ENCODE data around the gene IQSEC1.

The IQSEC1 gene

GRCh38 chr3:12893247-12893646, 180.0 kb downstream of the IQSEC1 start:
- H3K4me3 ChIP-seq (ENCODE audit: insufficient read depth in 1 of 2, low read depth in 1 of 2, low read length in 2 of 2): no peak overlapping the region
- 100% methylated on average over 1 of the region's 2 CpGs for WGBS
- H2BK15ac ChIP-seq (ENCODE audit: low read depth, poor library complexity, severe bottlenecking): no peak overlapping the region
- no peak overlapping the region for H3K4me2 ChIP-seq (ENCODE audit: low read length, poor library complexity, severe bottlenecking)
- no peak overlapping the region for H2BK12ac ChIP-seq (ENCODE audit: low read length in 2 of 2)
- peaks cover 19 to 44% of the 10 kb centered on the region in 2 experiments for H3K27me3 ChIP-seq (ENCODE audit: control insufficient read depth in 1 of 2, insufficient read depth in 1 of 2, low read length in 2 of 2)
- H3K14ac ChIP-seq (ENCODE audit: low read length in 2 of 2): no peak overlapping the region
- no peak overlapping the region for H2AK5ac ChIP-seq (ENCODE audit: low read length, severe bottlenecking)
- no peak overlapping the region for H3K27ac ChIP-seq (ENCODE audit: low read length, poor library complexity, severe bottlenecking)
- H2BK120ac ChIP-seq (ENCODE audit: low read depth, low read length): no peak overlapping the region
- no peak overlapping the region for H2BK5ac ChIP-seq (ENCODE audit: low read depth, low read length, poor library complexity, severe bottlenecking)
- H3K4ac ChIP-seq (ENCODE audit: low read depth in 1 of 2, low read length in 2 of 2): no peak overlapping the region
- H3K9ac ChIP-seq (ENCODE audit: low read length): no peak overlapping the region
- no peaks in the 10 kb centered on the region for H3K79me1 ChIP-seq (replicated peaks; ENCODE audit: low read length, poor library complexity, severe bottlenecking)
- no peak overlapping the region for H4K91ac ChIP-seq (ENCODE audit: low read length)
- no peak overlapping the region for H3K18ac ChIP-seq (ENCODE audit: low read depth in 1 of 2, low read length in 2 of 2)
- H3K23ac ChIP-seq (ENCODE audit: low read length in 2 of 2): no peak overlapping the region
- H3K36me3 ChIP-seq (ENCODE audit: control insufficient read depth in 1 of 2, insufficient read depth in 2 of 2, low read depth in 1 of 2, low read length in 2 of 2): peaks cover 2 to 7% of the 10 kb centered on the region in 2 experiments
- no peak overlapping the region for H2AFZ ChIP-seq (ENCODE audit: low read depth, low read length)
- H4K8ac ChIP-seq (ENCODE audit: low read length): no peak overlapping the region
- H3K9me3 ChIP-seq (ENCODE audit: control insufficient read depth, low read length): no peaks in the 10 kb centered on the region
- H3K4me1 ChIP-seq (ENCODE audit: control insufficient read depth, insufficient read depth, low read depth, low read length): peaks cover 27% of the 10 kb centered on the region
- no peak for DNase-seq

GRCh38 chr3:12892840-12893189, 180.4 kb downstream of the IQSEC1 start:
- Histone ChIP-seq H3K18ac (ENCODE audit: low read depth in 1 of 2, low read length in 2 of 2) (no peak overlapping the region), H2BK5ac (ENCODE audit: low read depth, low read length, poor library complexity, severe bottlenecking) (no peak overlapping the region), H3K14ac (ENCODE audit: low read length in 2 of 2) (no peak overlapping the region), H3K79me1 (replicated peaks; ENCODE audit: low read length, poor library complexity, severe bottlenecking) (no peaks in the 10 kb centered on the region), H3K9ac (ENCODE audit: low read length) (no peak overlapping the region), H3K9me3 (ENCODE audit: control insufficient read depth, low read length) (no peaks in the 10 kb centered on the region), H3K4me1 (ENCODE audit: control insufficient read depth, insufficient read depth, low read depth, low read length) (peaks cover 27% of the 10 kb centered on the region), H3K4ac (ENCODE audit: low read depth in 1 of 2, low read length in 2 of 2) (no peak overlapping the region), H4K8ac (ENCODE audit: low read length) (no peak overlapping the region), H3K23ac (ENCODE audit: low read length in 2 of 2) (no peak overlapping the region), H4K91ac (ENCODE audit: low read length) (no peak overlapping the region), H2BK15ac (ENCODE audit: low read depth, poor library complexity, severe bottlenecking) (no peak overlapping the region), H2BK120ac (ENCODE audit: low read depth, low read length) (no peak overlapping the region), H3K27ac (ENCODE audit: low read length, poor library complexity, severe bottlenecking) (no peak overlapping the region), H2AFZ (ENCODE audit: low read depth, low read length) (no peak overlapping the region), H3K4me3 (ENCODE audit: insufficient read depth in 1 of 2, low read depth in 1 of 2, low read length in 2 of 2) (no peak overlapping the region), H2AK5ac (ENCODE audit: low read length, severe bottlenecking) (no peak overlapping the region), H2BK12ac (ENCODE audit: low read length in 2 of 2) (no peak overlapping the region), H3K36me3 (ENCODE audit: control insufficient read depth in 1 of 2, insufficient read depth in 2 of 2, low read depth in 1 of 2, low read length in 2 of 2) (peaks cover 0 to 3% of the 10 kb centered on the region in 2 experiments), H3K4me2 (ENCODE audit: low read length, poor library complexity, severe bottlenecking) (no peak overlapping the region), H3K27me3 (ENCODE audit: control insufficient read depth in 1 of 2, insufficient read depth in 1 of 2, low read length in 2 of 2) (peaks cover 19 to 49% of the 10 kb centered on the region in 2 experiments)
- WGBS: 50% methylated on average over 2 of the region's 3 CpGs
- DNase-seq: no peak

- Histone ChIP-seq H3K4me2 (ENCODE audit: low read length, poor library complexity, severe bottlenecking) (peak overlapping the region; percentile 18), H4K8ac (ENCODE audit: low read length) (no peak overlapping the region), H2AFZ (ENCODE audit: low read depth, low read length) (no peak overlapping the region), H4K91ac (ENCODE audit: low read length) (no peak overlapping the region), H3K4me3 (ENCODE audit: insufficient read depth in 1 of 2, low read depth in 1 of 2, low read length in 2 of 2) (peak overlapping the region in 1 of 2 experiments; percentile 62), H3K23ac (ENCODE audit: low read length in 2 of 2) (no peak overlapping the region), H3K14ac (ENCODE audit: low read length in 2 of 2) (no peak overlapping the region), H3K4ac (ENCODE audit: low read depth in 1 of 2, low read length in 2 of 2) (no peak overlapping the region), H3K9ac (ENCODE audit: low read length) (peak overlapping the region; percentile 35), H3K27ac (ENCODE audit: low read length, poor library complexity, severe bottlenecking) (no peak overlapping the region), H3K79me1 (replicated peaks; ENCODE audit: low read length, poor library complexity, severe bottlenecking) (no peaks in the 10 kb centered on the region), H3K9me3 (ENCODE audit: control insufficient read depth, low read length) (no peaks in the 10 kb centered on the region), H3K36me3 (ENCODE audit: control insufficient read depth in 1 of 2, insufficient read depth in 2 of 2, low read depth in 1 of 2, low read length in 2 of 2) (no peaks in the 10 kb centered on the region), H2BK15ac (ENCODE audit: low read depth, poor library complexity, severe bottlenecking) (no peak overlapping the region), H3K4me1 (ENCODE audit: control insufficient read depth, insufficient read depth, low read depth, low read length) (peaks cover 24% of the 10 kb centered on the region), H3K18ac (ENCODE audit: low read depth in 1 of 2, low read length in 2 of 2) (no peak overlapping the region), H3K27me3 (ENCODE audit: control insufficient read depth in 1 of 2, insufficient read depth in 1 of 2, low read length in 2 of 2) (peaks cover 19 to 55% of the 10 kb centered on the region in 2 experiments), H2AK5ac (ENCODE audit: low read length, severe bottlenecking) (no peak overlapping the region), H2BK120ac (ENCODE audit: low read depth, low read length) (no peak overlapping the region), H2BK12ac (ENCODE audit: low read length in 2 of 2) (no peak overlapping the region), H2BK5ac (ENCODE audit: low read depth, low read length, poor library complexity, severe bottlenecking) (no peak overlapping the region)
- DNase-seq: peak; percentile 71
- 29% methylated on average over 13 of the region's 16 CpGs for WGBS
Measured at GRCh38 chr3:12891985-12892839, 181.0 kb downstream of the IQSEC1 start.

GRCh38 chr3:12891391-12891984, 181.7 kb downstream of the IQSEC1 start:
- H3K79me1 ChIP-seq (replicated peaks; ENCODE audit: low read length, poor library complexity, severe bottlenecking): no peaks in the 10 kb centered on the region
- H3K4me3 ChIP-seq (ENCODE audit: insufficient read depth in 1 of 2, low read depth in 1 of 2, low read length in 2 of 2): peak overlapping the region in 1 of 2 experiments; percentile 62
- no peak overlapping the region for H2AFZ ChIP-seq (ENCODE audit: low read depth, low read length)
- H3K9me3 ChIP-seq (ENCODE audit: control insufficient read depth, low read length): no peaks in the 10 kb centered on the region
- no peak overlapping the region for H2AK5ac ChIP-seq (ENCODE audit: low read length, severe bottlenecking)
- H3K9ac ChIP-seq (ENCODE audit: low read length): peak overlapping the region; percentile 35
- no peak overlapping the region for H3K23ac ChIP-seq (ENCODE audit: low read length in 2 of 2)
- H3K4me2 ChIP-seq (ENCODE audit: low read length, poor library complexity, severe bottlenecking): peak overlapping the region; percentile 18
- no peak overlapping the region for H3K14ac ChIP-seq (ENCODE audit: low read length in 2 of 2)
- H2BK120ac ChIP-seq (ENCODE audit: low read depth, low read length): no peak overlapping the region
- H4K91ac ChIP-seq (ENCODE audit: low read length): no peak overlapping the region
- H3K27me3 ChIP-seq (ENCODE audit: control insufficient read depth in 1 of 2, insufficient read depth in 1 of 2, low read length in 2 of 2): peaks cover 25 to 62% of the 10 kb centered on the region in 2 experiments
- H2BK5ac ChIP-seq (ENCODE audit: low read depth, low read length, poor library complexity, severe bottlenecking): no peak overlapping the region
- no peak overlapping the region for H3K4ac ChIP-seq (ENCODE audit: low read depth in 1 of 2, low read length in 2 of 2)
- H3K36me3 ChIP-seq (ENCODE audit: control insufficient read depth in 1 of 2, insufficient read depth in 2 of 2, low read depth in 1 of 2, low read length in 2 of 2): no peaks in the 10 kb centered on the region
- H2BK15ac ChIP-seq (ENCODE audit: low read depth, poor library complexity, severe bottlenecking): no peak overlapping the region
- H3K4me1 ChIP-seq (ENCODE audit: control insufficient read depth, insufficient read depth, low read depth, low read length): peaks cover 24% of the 10 kb centered on the region
- H2BK12ac ChIP-seq (ENCODE audit: low read length in 2 of 2): no peak overlapping the region
- WGBS: 64% methylated on average over 9 of the region's 9 CpGs
- DNase-seq: no peak
- H3K18ac ChIP-seq (ENCODE audit: low read depth in 1 of 2, low read length in 2 of 2): no peak overlapping the region
- no peak overlapping the region for H4K8ac ChIP-seq (ENCODE audit: low read length)
- no peak overlapping the region for H3K27ac ChIP-seq (ENCODE audit: low read length, poor library complexity, severe bottlenecking)

All from mesenchymal stem cell (in vitro differentiated cells and primary cell).